CD4-positive, alpha-beta T cell (primary cell): Measurements from ENCODE around the gene PLCB1. TPM values are rescaled to one million over a fixed set of nuclear protein-coding genes. Genes with fewer than 3 reads are reported as not detected.
"Not testable (repeated sequence)": the region's sequence is repeated elsewhere in the genome, so short reads cannot be mapped to it uniquely, and the experiment has no call there.

Source experiments
- ATAC-seq: fragments of 200-7000 bp; cut with Tn5 transposase; one replicate; pipeline ENCODE4 v1.10.0; 2022; ENCODE audit warnings: mild to moderate bottlenecking; ENCODE audit not compliant: poor library complexity
- CTCF ChIA-PET: fragments of 350-600 bp; sonication (Branson Sonifier 250); formaldehyde crosslinking; loops from one replicate; lab custom pipeline; 2021; ENCODE audit warnings: antibody characterized with exemption, inconsistent platforms; lab: Charles Lee
- POLR2A ChIA-PET: fragments of 350-600 bp; sonication (Branson Sonifier 250); formaldehyde crosslinking; loops from one replicate; lab custom pipeline; 2021; ENCODE audit warnings: antibody characterized with exemption, inconsistent platforms; lab: Charles Lee
- DNase-seq, 14 experiments: peaks; one replicate each; pipeline ENCODE4 v3.0.0-alpha.2; 2013 to 2020; ENCODE audit warnings: mixed read lengths in 2 of 14
- H3K27ac ChIP-seq, 2 donors: one replicate each; pipeline versions ENCODE4 v1.5.1 to v1.7.0; 2013; ENCODE audit warnings: low read length in 2 of 2, low read depth in 1 of 2, mild to moderate bottlenecking in 1 of 2
- H3K27me3 ChIP-seq, 2 experiments: 1 replicate in 1 of 2; 2 replicates in 1 of 2; pipeline versions ENCODE4 v1.6.1 to v1.7.0; 2013; ENCODE audit warnings: low read length in 2 of 2, control low read depth in 1 of 2, mild to moderate bottlenecking in 1 of 2, moderate library complexity in 1 of 2; ENCODE audit not compliant: insufficient read depth in 2 of 2, control insufficient read depth in 1 of 2
- H3K36me3 ChIP-seq: one replicate; pipeline ENCODE4 v1.6.1; 2013; ENCODE audit warnings: low read length, control low read depth; ENCODE audit not compliant: insufficient read depth
- H3K4me1 ChIP-seq: one replicate; pipeline ENCODE4 v1.6.1; 2013; ENCODE audit warnings: low read length, control low read depth; ENCODE audit not compliant: insufficient read depth
- H3K4me3 ChIP-seq: one replicate; pipeline ENCODE4 v1.5.1; 2013; ENCODE audit warnings: mild to moderate bottlenecking, low read length, moderate library complexity
- H3K9me3 ChIP-seq, 2 experiments: 1 replicate in 1 of 2; 2 replicates in 1 of 2; pipeline versions ENCODE4 v1.6.1 to v1.7.0; 2013; ENCODE audit warnings: low read length in 2 of 2, mild to moderate bottlenecking in 2 of 2, control low read depth in 1 of 2, moderate library complexity in 1 of 2; ENCODE audit not compliant: control insufficient read depth in 1 of 2, insufficient read depth in 1 of 2
- H3K27ac Mint-ChIP-seq: one replicate; pipeline ENCODE4 v1.8.0; 2020; ENCODE audit warnings: mixed read lengths
- H3K27me3 Mint-ChIP-seq: one replicate; pipeline ENCODE4 v1.8.0; 2021; ENCODE audit warnings: mixed read lengths
- H3K36me3 Mint-ChIP-seq: one replicate; pipeline ENCODE4 v1.8.0; 2021; ENCODE audit warnings: low read depth, mixed read lengths
- H3K4me1 Mint-ChIP-seq: one replicate; pipeline ENCODE4 v1.8.0; 2021; ENCODE audit warnings: low read depth, mixed read lengths
- H3K4me3 Mint-ChIP-seq: one replicate; pipeline ENCODE4 v1.8.0; 2020; ENCODE audit warnings: mild to moderate bottlenecking, mixed read lengths
- H3K9me3 Mint-ChIP-seq: one replicate; pipeline ENCODE4 v1.8.0; 2020; ENCODE audit warnings: mixed read lengths
- intact Hi-C, 2 experiments: fragments of 100-400 bp; cut with DNase I in 1 of 2; cut with micrococcal nuclease in 1 of 2; formaldehyde crosslinking; loops; one replicate each; pipeline versions ENCODE4 v1.15.1 to v1.9.0; 2023 to 2025; cut with DNase I, micrococcal nuclease
- total RNA-seq, 174 experiments: library from RNA in 2 of 174; stranded (reverse) in 2 of 174; gene quantifications; one replicate each; pipeline ENCODE4 v1.2.3 and lab custom pipeline; 2021 to 2026
- TF ChIP-seq, protein P1 (sequence below): fragments of 200-600 bp; IDR thresholded peaks from one replicate; pipeline ENCODE4 v1.8.0; 2022; ENCODE audit warnings: antibody characterized with exemption, mild to moderate bottlenecking

The PLCB1 gene
- total RNA-seq, 2 experiments from 2014 or later, result 3.8 to 5.6 TPM

DNA sequence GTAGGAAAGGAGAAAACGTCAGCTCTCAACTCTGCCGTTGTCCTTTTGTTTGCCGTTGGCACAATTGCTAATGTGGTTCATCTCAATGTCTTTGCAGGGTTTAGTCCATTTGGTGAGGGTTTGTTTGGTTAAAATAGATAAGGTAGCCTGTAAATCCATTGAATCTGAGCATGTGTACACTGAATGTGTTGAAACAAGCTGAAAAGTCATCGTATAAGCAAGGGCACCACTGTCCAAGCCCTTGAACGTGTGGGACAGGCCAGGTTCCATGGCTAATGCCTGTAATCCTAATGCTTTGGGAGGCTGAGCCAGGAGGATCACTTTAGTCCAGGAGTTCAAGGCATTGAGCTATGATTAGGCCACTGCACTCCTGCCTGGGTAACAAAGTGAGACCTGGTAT is 712.1 kb downstream of the PLCB1 start:
- Histone ChIP-seq H3K27ac (no peak overlapping the region), H3K9me3 (no peaks in the 10 kb centered on the region), H3K27me3 (no peaks in the 10 kb centered on the region), H3K36me3 (no peaks in the 10 kb centered on the region), H3K4me1 (no peaks in the 10 kb centered on the region), H3K4me3 (no peak overlapping the region)
- DNase-seq (no peak), ATAC-seq (no peak)
- no peak overlapping the region for H3K4me3 Mint-ChIP-seq
- TF ChIP-seq, protein P1, sequence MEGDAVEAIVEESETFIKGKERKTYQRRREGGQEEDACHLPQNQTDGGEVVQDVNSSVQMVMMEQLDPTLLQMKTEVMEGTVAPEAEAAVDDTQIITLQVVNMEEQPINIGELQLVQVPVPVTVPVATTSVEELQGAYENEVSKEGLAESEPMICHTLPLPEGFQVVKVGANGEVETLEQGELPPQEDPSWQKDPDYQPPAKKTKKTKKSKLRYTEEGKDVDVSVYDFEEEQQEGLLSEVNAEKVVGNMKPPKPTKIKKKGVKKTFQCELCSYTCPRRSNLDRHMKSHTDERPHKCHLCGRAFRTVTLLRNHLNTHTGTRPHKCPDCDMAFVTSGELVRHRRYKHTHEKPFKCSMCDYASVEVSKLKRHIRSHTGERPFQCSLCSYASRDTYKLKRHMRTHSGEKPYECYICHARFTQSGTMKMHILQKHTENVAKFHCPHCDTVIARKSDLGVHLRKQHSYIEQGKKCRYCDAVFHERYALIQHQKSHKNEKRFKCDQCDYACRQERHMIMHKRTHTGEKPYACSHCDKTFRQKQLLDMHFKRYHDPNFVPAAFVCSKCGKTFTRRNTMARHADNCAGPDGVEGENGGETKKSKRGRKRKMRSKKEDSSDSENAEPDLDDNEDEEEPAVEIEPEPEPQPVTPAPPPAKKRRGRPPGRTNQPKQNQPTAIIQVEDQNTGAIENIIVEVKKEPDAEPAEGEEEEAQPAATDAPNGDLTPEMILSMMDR, result no peak
- intact Hi-C loops, result no loop called here
- H3K4me1 Mint-ChIP-seq, result no peaks in the 10 kb centered on the region
- ChIA-PET CTCF (no interaction called here), POLR2A (no interaction called here)
- no peaks in the 10 kb centered on the region for H3K36me3 Mint-ChIP-seq
- no peak overlapping the region for H3K27ac Mint-ChIP-seq
- no peaks in the 10 kb centered on the region for H3K27me3 Mint-ChIP-seq
- no peaks in the 10 kb centered on the region for H3K9me3 Mint-ChIP-seq

DNA sequence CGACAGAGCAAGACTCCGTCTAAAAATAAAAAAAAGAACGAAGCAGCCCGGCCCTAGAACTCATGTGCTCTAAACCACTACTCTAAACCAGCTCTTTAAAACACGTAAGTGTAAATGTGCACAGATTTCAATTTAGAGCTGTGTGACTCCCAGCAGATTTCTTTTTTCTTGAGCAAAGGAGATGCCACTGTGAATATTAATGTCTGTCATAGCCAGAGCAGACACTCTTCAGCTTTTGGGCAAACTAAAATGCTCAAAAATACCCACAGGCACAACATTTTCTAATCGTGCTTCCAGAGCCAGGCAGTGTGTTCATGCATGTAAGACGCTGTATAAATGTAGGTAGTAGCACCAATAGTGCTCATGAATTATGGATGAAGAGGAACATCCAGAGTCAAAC is 717.9 kb downstream of the PLCB1 start:
- no peak overlapping the region for H3K4me3 ChIP-seq
- POLR2A ChIA-PET, result no interaction called here
- no peak for DNase-seq
- Mint-ChIP-seq H3K9me3 (no peaks in the 10 kb centered on the region), H3K4me1 (no peaks in the 10 kb centered on the region), H3K36me3 (no peaks in the 10 kb centered on the region), H3K4me3 (no peak overlapping the region), H3K27ac (no peak overlapping the region), H3K27me3 (no peaks in the 10 kb centered on the region)
- no peak overlapping the region for H3K27ac ChIP-seq
- H3K27me3 ChIP-seq, result no peaks in the 10 kb centered on the region
- CTCF ChIA-PET, result no interaction called here
- no peak for ATAC-seq
- intact Hi-C loops, result no loop called here
- H3K9me3 ChIP-seq, result no peaks in the 10 kb centered on the region
- TF ChIP-seq, protein P1, result no peak
- no peaks in the 10 kb centered on the region for H3K36me3 ChIP-seq
- no peaks in the 10 kb centered on the region for H3K4me1 ChIP-seq

DNA sequence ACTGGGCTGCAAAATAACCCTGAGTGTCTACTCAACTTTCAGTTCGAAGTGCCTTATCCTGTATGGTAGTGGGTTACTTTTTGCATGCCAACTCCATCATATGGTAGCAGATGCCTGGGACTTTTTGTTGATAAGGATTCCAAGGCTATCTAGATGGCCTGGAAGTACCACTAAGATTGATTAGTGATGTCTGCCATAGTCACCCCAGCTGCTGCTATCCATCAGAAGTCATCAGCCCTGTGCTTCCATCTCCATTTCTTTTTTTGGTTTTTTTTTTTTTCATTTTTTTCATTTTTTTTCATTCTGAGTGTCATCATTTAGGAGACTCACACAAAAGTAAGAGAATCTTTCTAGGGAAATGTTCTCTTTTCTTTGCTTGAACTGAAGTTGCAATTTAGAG is 719.4 kb downstream of the PLCB1 start:
- CTCF ChIA-PET, result no interaction called here
- intact Hi-C loops, result no loop called here

DNA sequence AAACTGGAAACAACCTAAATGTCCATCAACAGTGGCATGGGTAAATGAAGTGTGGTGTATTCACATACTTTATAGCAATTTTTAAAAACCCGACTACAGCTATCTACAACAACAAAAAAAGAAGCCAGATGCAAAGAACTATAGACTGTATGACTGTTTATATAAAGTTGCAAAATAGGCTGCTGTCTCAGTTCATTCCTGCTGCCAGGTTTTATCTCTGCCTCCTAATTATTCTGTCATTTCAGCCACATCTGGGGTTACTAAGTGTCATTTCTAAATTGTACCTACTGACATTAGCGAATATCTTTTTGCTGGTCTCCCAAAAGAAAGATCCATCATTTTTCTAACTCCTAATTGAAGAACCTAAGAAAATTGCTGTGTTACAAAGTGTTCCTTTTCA is 719.9 kb downstream of the PLCB1 start:
- H3K27me3 Mint-ChIP-seq, H3K36me3 Mint-ChIP-seq, ATAC-seq, H3K4me3 Mint-ChIP-seq, H3K9me3 ChIP-seq, H3K9me3 Mint-ChIP-seq, H3K27me3 ChIP-seq, H3K27ac Mint-ChIP-seq, H3K27ac ChIP-seq, H3K36me3 ChIP-seq, H3K4me1 ChIP-seq, H3K4me3 ChIP-seq, POLR2A ChIA-PET, H3K4me1 Mint-ChIP-seq, DNase-seq, intact Hi-C loops, CTCF ChIA-PET: not testable (repeated sequence)

More for the DNA sequence above, 719.4 kb downstream of the PLCB1 start:
- ATAC-seq (no peak), DNase-seq (no peak)
- POLR2A ChIA-PET, result no interaction called here
- Histone ChIP-seq H3K4me3 (no peak overlapping the region), H3K9me3 (no peaks in the 10 kb centered on the region), H3K36me3 (no peaks in the 10 kb centered on the region), H3K27me3 (no peaks in the 10 kb centered on the region), H3K4me1 (no peaks in the 10 kb centered on the region), H3K27ac (no peak overlapping the region)
- Mint-ChIP-seq H3K27me3 (no peaks in the 10 kb centered on the region), H3K4me3 (no peak overlapping the region), H3K27ac (no peak overlapping the region), H3K4me1 (no peaks in the 10 kb centered on the region), H3K9me3 (no peaks in the 10 kb centered on the region), H3K36me3 (no peaks in the 10 kb centered on the region)
- TF ChIP-seq, protein P1, result no peak

DNA sequence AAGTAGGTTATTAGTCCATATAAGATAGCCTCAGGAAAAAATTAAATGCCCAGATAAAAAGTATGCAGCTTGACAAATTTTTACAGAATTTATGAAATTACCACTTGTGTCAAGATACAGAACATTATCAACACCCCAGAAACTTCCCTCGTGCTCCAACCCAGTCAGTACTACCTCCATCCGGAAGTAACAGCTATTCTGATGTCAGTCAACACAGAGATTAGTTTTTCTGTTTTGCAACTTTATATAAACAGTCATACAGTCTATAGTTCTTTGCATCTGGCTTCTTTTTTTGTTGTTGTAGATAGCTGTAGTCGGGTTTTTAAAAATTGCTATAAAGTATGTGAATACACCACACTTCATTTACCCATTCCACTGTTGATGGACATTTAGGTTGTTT is 721.1 kb downstream of the PLCB1 start:
- H3K4me3 ChIP-seq, H3K4me3 Mint-ChIP-seq, H3K9me3 Mint-ChIP-seq, H3K4me1 ChIP-seq, H3K9me3 ChIP-seq, H3K27me3 ChIP-seq, H3K36me3 ChIP-seq, H3K27me3 Mint-ChIP-seq, H3K27ac Mint-ChIP-seq, DNase-seq, H3K36me3 Mint-ChIP-seq, POLR2A ChIA-PET, intact Hi-C loops, H3K27ac ChIP-seq, H3K4me1 Mint-ChIP-seq, ATAC-seq: not testable (repeated sequence)
- CTCF ChIA-PET, result interaction anchor here (0.6 to 1.2 kb wide), 3 partner anchors 22 to 44 kb away, joined by 3 to 4 read pairs (median 3); no protein-coding TSS in a partner anchor
